GM18502 (cell line): ENCODE results near the gene ZMYM2.
"Not testable (repeated sequence)": the region's sequence is repeated elsewhere in the genome, so short reads cannot be mapped to it uniquely, and the experiment has no call there.

Source experiments
- ATAC-seq: cut with Tn5 transposase; IDR thresholded peaks from one replicate; pipeline ENCODE4 v1.9.1; 2021; ENCODE audit warnings: mild to moderate bottlenecking; ENCODE audit not compliant: unreplicated experiment, poor library complexity

The ZMYM2 gene

DNA sequence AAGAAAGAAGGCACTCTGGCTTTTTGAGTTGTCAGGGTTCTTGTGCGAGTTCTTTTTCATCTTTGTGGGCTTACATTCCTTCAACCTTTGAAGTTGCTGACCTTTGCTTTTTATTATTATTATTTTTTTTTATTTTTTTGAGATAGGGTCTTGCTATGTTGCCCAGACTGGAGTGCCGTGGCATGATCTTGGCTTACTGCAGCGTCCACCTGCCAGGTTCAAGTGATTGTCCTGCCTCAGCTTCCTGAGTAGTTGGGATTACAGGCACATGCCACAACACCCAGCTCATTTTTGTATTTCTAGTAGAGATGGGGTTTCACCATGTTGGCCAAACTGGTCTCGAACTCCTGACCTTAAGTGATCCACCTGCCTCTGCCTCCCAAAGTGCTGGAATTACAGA is 84.1 kb downstream of the ZMYM2 start:
- not testable (repeated sequence) for ATAC-seq

DNA sequence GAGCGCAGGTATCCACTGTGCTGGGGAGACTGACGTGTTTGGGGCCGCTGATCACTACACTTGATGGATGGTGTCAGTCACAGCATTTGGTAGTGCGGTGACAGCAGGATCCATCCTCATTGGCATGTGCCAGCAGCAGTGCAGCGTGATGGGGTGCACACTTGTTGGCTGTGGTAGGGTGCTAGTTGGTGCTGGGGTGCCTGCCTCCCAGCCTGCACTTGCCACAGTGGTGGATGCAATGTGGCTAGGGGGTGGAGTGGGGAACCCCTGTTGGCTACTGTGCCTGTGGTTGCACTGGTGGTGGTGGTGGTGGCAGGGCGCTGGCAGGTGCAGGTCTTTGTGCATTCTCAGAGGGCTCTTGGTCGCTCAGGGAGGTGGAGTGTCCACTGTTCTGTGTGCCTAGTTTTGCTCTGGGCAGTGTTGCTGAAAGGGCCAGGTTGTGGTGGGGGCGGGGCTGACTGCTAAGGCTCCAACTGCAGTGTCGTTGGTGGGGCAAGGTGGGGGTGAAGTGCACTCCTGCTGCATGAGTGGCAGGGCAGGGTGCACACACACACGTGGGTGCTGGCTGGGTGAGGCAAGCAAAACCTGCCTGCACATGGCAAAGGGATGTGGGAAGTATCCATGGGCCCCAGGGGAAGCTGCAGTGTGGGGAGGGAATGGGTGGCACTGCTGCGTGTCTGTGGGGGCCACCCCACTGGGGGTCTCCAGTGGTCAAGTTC is 84.8 kb downstream of the ZMYM2 start:
- ATAC-seq, result no peak

DNA sequence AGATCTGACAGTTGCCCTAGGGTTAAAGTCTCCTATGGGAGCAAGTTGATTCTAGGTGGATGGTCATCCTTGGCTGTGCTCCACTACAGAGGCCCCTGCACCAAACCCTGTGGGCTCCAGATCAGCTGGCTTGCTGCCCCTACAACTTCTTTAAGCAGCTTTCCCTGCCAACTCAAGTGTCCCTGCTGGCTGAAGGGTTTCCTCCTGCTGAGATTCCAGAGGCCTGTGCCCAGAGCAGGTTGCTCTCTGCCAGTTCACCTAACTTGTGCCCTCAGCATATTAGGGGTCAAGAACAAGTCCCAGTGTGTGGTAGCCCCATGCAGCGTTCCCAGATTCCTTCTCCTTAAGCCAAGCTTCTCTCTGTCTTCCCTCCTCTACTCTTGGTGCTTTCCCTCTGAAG is 85.6 kb downstream of the ZMYM2 start:
- no peak for ATAC-seq

DNA sequence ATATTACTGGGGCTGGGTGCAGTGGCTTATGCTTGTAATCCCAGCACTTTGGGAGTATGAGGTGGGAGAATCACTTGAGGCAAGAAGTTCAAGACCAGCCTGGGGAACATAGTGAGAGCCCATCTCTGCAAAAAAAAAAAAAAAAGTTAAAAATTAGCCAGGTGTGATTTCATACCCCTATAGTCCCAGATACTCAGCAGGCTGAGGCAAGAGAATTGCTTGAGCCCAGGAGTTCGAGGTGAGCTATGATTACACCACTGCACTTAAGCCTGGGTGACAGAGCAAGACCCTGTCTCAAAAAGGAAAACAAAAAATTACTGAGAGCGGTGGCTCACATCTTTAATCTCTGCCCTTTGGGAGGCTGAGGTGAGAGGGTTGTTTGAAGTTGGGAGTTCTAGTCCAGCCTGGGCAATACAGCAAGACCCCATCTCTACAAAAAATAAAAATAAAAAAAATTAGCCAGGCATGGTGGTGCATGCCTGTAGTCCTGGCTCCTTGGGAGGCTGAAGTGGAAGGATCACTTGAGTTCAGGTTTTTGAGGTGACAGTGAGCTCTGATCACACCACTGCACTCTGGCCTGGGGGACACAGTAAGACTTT is 87.5 kb downstream of the ZMYM2 start:
- ATAC-seq, result no peak

DNA sequence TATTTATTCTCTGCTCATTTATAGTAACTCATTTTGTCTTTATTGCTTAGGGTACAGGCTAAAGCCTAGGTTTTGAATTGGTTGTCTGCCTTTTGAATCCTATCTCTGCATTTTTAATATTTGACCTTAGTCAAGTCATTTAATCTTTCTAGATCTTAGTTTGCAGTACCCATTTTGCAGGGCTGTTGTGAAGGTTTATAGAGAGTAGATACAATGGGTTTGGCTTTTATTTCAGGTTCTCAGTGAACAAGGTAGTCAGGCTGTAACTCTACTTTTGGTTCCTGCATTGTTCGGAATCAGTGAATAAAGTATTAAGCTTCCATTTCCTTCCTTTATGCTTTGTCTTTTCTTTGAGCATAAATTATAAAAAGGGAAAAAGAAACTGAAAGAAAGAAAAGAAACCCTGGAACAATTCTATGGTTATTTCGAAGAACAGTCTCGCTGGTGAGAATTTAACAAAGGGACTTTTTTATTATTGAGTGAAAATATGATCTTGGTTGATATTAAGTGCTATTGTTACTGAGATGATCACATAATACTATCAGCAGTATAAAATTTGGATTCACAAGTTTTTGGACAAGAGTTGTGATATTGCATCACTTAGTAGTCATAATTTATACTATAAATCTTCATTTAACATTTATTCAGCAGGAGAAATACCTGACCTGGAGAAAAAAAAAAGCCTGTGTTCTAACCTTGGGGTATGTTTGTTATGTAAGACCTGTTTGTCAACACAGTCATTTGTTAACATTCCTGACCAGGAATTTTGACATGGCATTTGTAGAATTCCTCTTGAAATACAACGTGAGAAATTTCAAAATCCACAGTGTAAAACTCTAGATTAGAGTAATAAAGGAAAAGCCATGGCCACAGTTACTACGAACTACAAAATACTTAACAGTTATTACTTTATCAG is 91.3 kb downstream of the ZMYM2 start:
- ATAC-seq, result peak; percentile 42

DNA sequence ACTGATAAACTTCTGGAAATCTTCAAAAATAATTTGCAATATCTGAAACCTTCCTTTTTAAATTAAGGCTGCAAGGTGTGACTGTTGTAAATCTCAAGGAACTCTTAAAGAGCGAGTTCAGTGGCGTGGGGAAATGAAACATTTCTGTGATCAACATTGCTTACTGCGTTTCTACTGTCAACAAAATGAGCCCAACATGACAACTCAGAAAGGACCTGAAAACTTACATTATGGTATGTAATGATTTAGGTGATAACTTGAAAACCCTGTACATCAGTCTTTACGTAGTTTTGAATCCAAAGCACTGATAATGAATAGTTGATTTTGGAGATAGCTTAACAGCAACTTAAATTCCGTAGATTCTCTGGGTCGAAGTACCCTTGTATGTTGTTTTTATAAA is 92.8 kb downstream of the ZMYM2 start:
- ATAC-seq, result no peak

DNA sequence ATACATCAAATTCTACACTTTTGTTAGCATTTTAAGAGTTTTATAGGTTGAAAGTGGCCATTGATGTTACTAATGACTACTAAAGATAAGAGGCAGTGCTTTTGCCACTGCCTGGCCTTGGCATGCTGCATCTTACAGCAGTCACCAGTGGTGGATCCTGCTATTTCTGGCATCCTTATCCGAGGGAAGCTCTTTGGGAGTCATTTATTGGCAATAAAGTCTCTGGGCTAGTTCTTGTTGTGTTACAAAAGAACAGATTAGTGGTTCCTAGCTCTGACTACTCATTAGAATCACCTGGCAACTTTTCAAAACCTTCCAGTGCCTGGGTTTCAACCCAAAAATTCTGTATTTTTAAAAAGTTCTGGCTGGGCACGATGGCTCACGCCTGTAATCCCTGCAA is 94.5 kb downstream of the ZMYM2 start:
- no peak for ATAC-seq

DNA sequence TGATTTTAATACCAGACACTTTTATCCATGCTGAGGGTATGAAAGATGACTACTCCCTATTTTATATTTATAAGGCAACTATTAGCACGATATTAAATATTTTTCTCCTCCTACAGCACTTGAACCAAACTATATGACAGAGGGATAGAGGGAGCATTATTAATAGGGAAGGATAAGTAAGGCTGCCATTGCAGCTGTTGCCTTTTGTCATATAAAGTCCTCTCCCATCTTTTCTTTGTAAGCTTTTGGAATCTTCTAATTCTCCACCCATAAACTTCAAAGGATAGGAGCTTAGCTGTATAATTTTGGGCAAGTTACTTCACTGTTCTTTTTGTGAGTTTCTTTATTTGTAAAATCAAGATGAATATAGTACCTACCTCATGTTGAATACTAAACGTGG is 95.4 kb downstream of the ZMYM2 start:
- ATAC-seq, result no peak

DNA sequence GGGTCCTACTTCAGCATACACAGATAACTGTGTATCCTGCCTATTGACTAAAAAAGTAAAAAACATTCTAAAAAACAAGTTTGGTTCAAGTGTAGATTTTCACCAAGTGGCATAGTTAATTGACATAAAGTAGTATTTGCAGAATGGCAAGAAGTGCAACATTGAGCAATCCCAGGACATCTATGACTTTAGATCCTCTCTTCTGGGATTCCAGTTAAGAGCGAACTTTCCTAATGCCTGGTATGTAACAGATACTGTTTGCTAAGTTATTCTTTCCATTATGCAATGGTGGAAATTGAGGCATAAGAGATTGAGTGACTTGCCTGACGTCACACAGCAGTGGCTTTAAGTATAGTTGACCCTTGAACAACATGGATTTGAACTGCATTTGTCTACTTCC is 96.1 kb downstream of the ZMYM2 start:
- no peak for ATAC-seq

DNA sequence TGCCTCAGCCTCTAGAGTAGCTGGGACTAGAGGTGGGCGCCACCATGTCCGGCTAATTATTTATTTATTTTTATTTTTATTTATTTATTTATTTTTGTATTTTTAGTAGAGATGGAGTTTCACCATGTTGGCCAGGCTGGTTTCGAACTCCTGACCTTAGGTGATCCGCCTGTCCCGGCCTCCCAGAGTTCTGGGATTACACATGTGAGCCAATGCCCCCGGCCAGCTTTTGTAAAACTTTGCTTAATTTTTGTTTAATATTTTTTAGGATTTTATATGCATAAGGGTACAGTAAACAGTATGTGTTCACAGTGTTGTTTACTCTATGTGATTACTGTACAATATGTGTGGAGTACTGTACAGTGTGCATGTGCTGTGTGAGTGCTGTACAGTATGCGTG is 98.7 kb downstream of the ZMYM2 start:
- no peak for ATAC-seq

DNA sequence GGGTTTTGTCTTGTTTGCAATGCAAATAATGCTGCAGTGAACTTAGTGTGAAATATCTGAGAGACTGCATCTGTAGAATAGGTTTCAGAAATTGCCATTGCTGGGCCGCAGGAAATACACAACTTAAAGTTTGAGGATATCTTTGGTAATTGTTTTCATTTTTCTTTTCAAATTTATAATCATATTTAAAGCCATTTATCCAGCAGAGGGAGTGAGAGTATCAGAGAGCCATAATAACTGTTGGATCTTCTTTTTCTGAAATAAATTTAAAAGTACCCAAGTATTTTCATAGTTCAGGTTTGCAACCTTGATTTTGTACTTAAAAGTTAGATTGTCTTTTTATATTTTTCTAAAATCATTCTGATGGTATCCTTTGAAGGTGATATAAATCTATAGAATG is 99.4 kb downstream of the ZMYM2 start:
- no peak for ATAC-seq

DNA sequence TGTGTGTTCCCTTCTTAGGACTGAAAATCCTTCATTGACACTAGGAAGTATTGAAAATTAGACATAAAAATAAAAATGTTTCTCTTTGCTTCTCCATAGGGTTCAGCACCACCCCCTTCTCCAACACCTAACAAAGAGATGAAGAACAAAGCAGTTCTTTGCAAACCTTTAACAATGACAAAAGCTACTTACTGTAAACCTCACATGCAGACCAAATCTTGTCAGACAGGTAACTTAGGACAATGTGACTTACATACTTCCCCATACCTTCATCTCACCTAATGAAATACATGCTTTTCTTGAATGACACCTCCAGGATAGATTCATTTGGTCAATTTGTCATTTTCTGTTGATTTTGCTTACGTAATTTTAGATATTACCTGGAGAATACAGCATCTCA is 99.9 kb downstream of the ZMYM2 start:
- no peak for ATAC-seq

DNA sequence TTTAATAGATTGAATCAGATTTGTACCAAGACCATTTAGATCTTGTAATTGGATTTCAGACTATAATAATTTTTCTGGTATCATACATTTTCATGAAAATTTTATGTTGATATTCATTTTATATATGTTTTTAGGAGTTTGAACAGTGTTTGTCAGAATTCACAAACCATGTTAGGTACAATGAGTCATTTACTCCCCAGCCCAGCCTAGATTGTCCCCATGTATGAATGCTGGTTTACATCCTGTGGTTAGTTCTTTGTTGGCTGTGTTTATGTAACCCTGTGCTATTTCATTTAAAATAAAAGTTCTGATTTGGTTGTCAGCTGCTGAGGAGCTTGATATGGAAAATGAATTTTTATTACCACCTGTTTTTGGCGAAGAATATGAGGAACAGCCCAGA is 105.6 kb downstream of the ZMYM2 start:
- no peak for ATAC-seq

DNA sequence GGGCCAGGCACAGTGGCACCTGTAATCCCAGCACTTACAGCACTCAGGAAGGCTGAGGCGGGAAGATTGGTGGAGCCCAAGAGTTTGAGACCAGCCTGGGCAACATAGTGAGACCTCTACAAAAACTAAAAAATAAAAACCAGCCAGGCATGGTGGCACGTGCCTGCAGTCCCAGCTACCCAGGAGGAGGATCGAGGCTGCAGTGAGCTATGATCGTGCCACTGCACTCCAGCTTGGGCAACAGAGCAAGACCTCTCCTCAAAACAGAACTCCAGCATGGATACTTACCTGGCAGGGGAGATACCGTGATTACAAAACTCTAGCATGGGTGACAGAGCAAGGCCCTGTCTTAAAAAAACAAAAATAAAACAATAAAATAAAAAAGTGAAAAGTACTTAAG is 107.0 kb downstream of the ZMYM2 start:
- no peak for ATAC-seq

DNA sequence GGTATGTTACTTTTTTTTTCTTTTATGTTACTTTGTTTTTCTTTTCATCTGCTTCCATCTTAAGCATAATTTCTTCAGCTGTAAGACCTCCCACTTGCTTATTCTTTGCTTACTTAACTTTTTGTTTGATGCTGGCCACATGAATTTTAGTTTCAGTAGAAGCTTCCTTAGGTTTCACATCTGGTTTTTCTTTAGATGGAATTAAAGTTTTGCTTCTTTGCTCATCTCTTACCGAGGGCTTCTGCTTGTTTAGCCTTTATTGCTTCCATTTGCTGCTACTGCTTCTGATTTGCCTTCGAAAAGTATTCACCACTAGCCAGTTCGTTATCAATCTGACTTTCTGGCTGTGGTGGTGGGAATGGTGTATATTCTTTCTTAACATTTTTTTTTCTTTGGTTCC is 111.4 kb downstream of the ZMYM2 start:
- ATAC-seq, result no peak

DNA sequence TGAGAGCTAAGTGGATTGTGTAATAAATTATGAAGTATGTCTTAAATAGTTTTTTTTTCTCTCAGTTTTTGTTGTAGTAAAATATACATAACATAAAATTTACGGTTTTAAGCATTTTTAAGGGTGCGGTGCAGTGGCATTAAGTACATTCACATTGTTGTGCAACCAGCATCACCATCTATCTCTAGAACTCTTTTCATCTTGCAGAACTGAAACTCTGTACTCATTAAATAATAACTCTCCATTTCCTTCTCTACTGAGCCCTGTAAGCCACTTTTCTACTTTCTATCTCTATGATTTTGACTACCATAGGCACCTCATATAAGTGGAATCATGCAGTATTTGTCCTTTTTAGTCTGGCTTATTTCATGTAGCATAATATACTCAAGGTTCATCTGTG is 115.2 kb downstream of the ZMYM2 start:
- peak; percentile 77 for ATAC-seq

DNA sequence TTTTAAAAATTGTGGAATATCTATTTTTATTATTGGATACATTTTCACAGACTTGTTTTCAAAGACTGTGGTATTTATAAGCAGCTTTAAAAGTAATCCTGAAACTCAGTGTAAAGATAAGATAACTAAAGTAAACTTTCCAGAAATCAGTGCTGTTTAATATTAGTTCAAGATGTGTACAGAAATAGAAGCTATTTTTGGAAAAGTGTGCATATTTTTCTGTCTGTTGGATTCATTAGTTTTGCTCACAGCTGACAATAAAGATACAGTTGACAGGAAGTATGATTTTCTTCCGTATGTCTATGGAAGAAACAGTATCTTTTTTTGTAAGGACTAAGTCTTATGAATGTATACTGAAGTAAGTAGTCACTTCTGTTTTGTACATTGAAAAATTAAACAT is 116.4 kb downstream of the ZMYM2 start:
- no peak for ATAC-seq

DNA sequence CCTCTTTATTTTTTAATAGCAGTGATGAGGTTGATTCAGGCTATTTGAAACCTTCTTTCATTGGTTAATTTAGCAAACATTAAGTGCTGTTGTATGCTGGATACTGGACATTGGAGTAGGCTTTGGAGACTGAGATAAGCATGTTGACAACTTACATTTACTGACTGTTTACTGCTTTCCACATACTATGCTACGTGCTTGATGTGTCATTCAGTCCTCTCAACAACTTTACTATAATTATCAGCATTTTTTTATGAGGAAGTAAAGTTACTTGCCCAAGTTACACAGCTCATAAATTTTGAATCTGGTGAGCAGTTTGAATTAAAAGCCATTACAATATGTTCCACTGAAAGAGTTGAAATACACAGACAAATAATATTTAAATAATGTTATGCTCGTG is 118.6 kb downstream of the ZMYM2 start:
- ATAC-seq, result no peak

DNA sequence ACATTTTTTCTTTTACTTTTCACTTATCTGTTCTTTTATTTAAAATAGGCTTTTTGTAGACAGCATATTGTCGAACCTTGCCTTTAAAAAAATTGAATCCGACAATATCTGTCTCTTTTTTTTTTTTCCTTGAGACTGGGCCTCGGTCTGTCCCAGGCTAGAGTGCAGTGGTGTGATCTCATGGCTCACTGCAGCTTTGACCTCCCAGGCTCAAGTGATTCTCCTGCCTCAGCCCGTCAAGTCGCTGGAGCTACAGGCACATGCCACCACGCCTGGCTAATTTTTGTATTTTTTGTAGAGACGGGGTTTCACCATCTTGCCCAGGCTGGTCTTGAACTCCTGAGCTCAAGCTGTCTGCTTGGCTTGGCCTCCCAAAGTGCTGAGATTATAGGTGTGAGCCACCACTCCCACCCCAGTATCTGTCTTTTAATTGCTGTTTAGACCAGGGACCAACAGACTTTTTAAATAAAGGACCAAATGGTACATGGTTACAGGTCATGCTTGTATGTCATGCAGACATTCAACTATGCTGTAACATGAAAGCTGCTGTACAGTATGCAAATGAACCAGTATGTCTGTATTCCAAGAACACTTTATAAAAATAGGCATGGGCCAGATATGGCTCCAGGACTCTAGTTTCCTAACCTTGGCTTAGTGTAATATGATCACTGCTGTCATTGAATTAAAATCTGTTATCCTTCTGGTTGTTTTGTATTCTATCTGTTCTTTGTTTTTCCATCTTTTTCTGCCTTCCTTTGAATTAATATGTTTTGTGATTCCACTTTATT is 122.0 kb downstream of the ZMYM2 start:
- ATAC-seq, result no peak

DNA sequence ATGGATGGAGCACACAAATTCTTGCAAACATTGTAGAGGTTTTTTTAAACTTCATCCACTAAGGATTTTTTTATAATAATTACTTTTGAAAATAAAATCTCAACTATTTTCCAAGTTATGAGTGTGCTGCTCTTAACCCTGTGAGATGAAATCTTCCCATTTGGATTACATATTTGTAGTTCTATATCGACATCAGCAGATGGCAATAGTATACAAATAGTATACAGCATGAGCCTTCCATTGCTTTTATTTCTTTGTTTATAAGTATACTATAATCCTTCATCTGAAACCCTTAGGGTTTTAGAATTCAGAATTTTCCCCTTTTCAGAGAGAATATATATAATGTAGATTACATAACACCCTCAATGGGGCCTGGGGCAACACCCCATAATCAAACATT is 131.8 kb downstream of the ZMYM2 start:
- no peak for ATAC-seq

DNA sequence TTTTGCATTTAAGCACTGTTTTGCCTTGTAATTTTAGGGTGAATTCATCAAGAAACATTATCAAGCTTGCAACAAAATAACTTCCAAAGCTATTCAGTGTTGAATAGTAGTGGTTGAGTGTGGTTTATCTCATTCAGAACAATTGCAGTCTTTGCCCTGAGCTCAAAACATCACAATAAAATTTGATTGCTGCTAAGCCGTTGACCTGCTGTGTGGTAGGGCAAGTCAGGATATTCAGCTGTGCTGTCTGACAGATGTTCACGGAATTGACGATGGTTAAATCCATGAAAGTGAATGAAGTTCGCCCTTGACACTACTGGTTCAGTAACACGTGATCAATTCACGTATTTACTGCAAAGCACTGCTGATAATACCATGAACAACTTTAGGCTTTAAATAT is 135.4 kb downstream of the ZMYM2 start:
- no peak for ATAC-seq
